SK-N-SH treated with all-trans-retinoic acid at 6 μM for 48 hours (cell line): ENCODE data around the gene FAXDC2.

Experiments used
- ATAC-seq: fragments of 200-7000 bp; cut with Tn5 transposase; 3 replicates; pipeline ENCODE4 v1.9.1; 2020; ENCODE audit warnings: mild to moderate bottlenecking, moderate library complexity
- ARNTL ChIP-seq: fragments of 450-650 bp; formaldehyde crosslinking; IDR thresholded peaks from 2 replicates; pipeline ENCODE4 v1.5.0; 2020; ENCODE audit warnings: low read depth, mild to moderate bottlenecking, moderate library complexity, borderline replicate concordance
- BACH2 ChIP-seq: fragments of 250-450 bp; sonication (Bioruptor Pico); IDR thresholded peaks from 2 replicates; pipeline ENCODE4 v1.9.0; 2021; ENCODE audit warnings: mild to moderate bottlenecking, borderline replicate concordance
- CREB5 ChIP-seq: fragments of 250-450 bp; sonication (Bioruptor Pico); IDR thresholded peaks from 2 replicates; pipeline ENCODE4 v1.5.1; 2020; ENCODE audit warnings: low read depth, mild to moderate bottlenecking, moderate library complexity
- CSDC2 ChIP-seq: fragments of 250-450 bp; sonication (Bioruptor Pico); IDR thresholded peaks from 2 replicates; pipeline ENCODE4 v1.5.0; 2020; ENCODE audit warnings: mild to moderate bottlenecking, moderate library complexity
- ESRRG ChIP-seq: fragments of 250-450 bp; sonication (Bioruptor Pico); IDR thresholded peaks from 2 replicates; pipeline ENCODE4 v1.6.1; 2021; ENCODE audit warnings: mild to moderate bottlenecking
- GLIS3 ChIP-seq: fragments of 250-450 bp; sonication (Bioruptor Pico); IDR thresholded peaks from 2 replicates; pipeline ENCODE4 v1.5.0; 2020; ENCODE audit warnings: mild to moderate bottlenecking, moderate library complexity
- ISL1 ChIP-seq: fragments of 250-450 bp; sonication (Bioruptor Pico); IDR thresholded peaks from 2 replicates; pipeline ENCODE4 v2.1.2; 2022; ENCODE audit warnings: mild to moderate bottlenecking, moderate library complexity
- OSR1 ChIP-seq: fragments of 250-450 bp; sonication (Bioruptor Pico); IDR thresholded peaks from 2 replicates; pipeline ENCODE4 v1.8.0; 2022; ENCODE audit warnings: moderate library complexity, mild to moderate bottlenecking, inconsistent platforms
- PATZ1 ChIP-seq: fragments of 250-450 bp; sonication (Bioruptor Pico); IDR thresholded peaks from 2 replicates; pipeline ENCODE4 v1.8.0; 2020; ENCODE audit warnings: mild to moderate bottlenecking, moderate library complexity, borderline replicate concordance
- POU6F1 ChIP-seq: fragments of 250-450 bp; sonication (Bioruptor Pico); IDR thresholded peaks from 2 replicates; pipeline ENCODE4 v1.8.0; 2021; ENCODE audit warnings: low read depth, mild to moderate bottlenecking, moderate library complexity, borderline replicate concordance
- PPARA ChIP-seq: fragments of 250-450 bp; sonication (Bioruptor Pico); IDR thresholded peaks from 2 replicates; pipeline ENCODE4 v1.5.0; 2020; ENCODE audit warnings: mild to moderate bottlenecking, borderline replicate concordance
- SNAI2 ChIP-seq: fragments of 250-450 bp; sonication (Bioruptor Pico); IDR thresholded peaks from 2 replicates; pipeline ENCODE4 v1.5.0; 2020; ENCODE audit warnings: mild to moderate bottlenecking, moderate library complexity
- TOX ChIP-seq: fragments of 250-450 bp; sonication (Bioruptor Pico); IDR thresholded peaks from 2 replicates; pipeline ENCODE4 v1.8.0; 2021; ENCODE audit warnings: mild to moderate bottlenecking, moderate library complexity, borderline replicate concordance
- TSHZ2 ChIP-seq: fragments of 250-450 bp; sonication (Bioruptor Pico); IDR thresholded peaks from 2 replicates; pipeline ENCODE4 v1.5.0; 2020; ENCODE audit warnings: mild to moderate bottlenecking, moderate library complexity
- ZC3H10 ChIP-seq: fragments of 250-450 bp; sonication (Bioruptor Pico); IDR thresholded peaks from 2 replicates; pipeline ENCODE4 v1.5.1; 2021; ENCODE audit warnings: mild to moderate bottlenecking, moderate library complexity
- ZFP30 ChIP-seq: fragments of 450-650 bp; formaldehyde crosslinking; IDR thresholded peaks from 2 replicates; pipeline ENCODE4 v1.5.0; 2022; ENCODE audit warnings: mild to moderate bottlenecking, moderate library complexity
- ZNF565 ChIP-seq: fragments of 450-650 bp; formaldehyde crosslinking; conservative IDR thresholded peaks from 2 replicates; pipeline ENCODE4 v1.5.0; 2020; ENCODE audit warnings: low read depth, mild to moderate bottlenecking, moderate library complexity
- ZNF70 ChIP-seq: fragments of 450-650 bp; formaldehyde crosslinking; IDR thresholded peaks from 2 replicates; pipeline ENCODE4 v1.5.0; 2020; ENCODE audit warnings: mild to moderate bottlenecking, moderate library complexity
- ZNF8 ChIP-seq: fragments of 450-650 bp; formaldehyde crosslinking; IDR thresholded peaks from 2 replicates; pipeline ENCODE4 v1.5.0; 2020; ENCODE audit warnings: mild to moderate bottlenecking, moderate library complexity

Gene FAXDC2

GRCh38 chr5:154878642-154879335, 28.4 kb upstream of the FAXDC2 start:
- no peak for TF ChIP-seq GLIS3
- no peak for TF ChIP-seq PATZ1 (CRISPR knock-in tag)
- no peak for TF ChIP-seq SNAI2
- TF ChIP-seq ARNTL = no peak
- no peak for TF ChIP-seq TOX (CRISPR knock-in tag)
- TF ChIP-seq, all 23 proteins: peak for 0
- no peak for ATAC-seq

GRCh38 chr5:154873791-154874331, 23.5 kb upstream of the FAXDC2 start:
- ATAC-seq = no peak
- TF ChIP-seq ESRRG (CRISPR knock-in tag) (peak; percentile 48; the same call in 1 of the 2 replicates), CSDC2 (no peak), ZC3H10 (CRISPR knock-in tag) (no peak), TOX (CRISPR knock-in tag) (no peak)

- no peak for ATAC-seq
Observed at GRCh38 chr5:154871734-154872133, 21.3 kb upstream of the FAXDC2 start.

GRCh38 chr5:154868702-154869101, 18.3 kb upstream of the FAXDC2 start:
- TF ChIP-seq ARNTL = no peak
- TF ChIP-seq ZFP30 = no peak
- no peak for TF ChIP-seq OSR1 (CRISPR knock-in tag)
- TF ChIP-seq ZNF70 (CRISPR knock-in tag) = no peak
- no peak for TF ChIP-seq ZNF565 (CRISPR knock-in tag)
- TF ChIP-seq PPARA (CRISPR knock-in tag) = no peak
- TF ChIP-seq POU6F1 = no peak
- no peak for TF ChIP-seq CREB5
- no peak for TF ChIP-seq ZC3H10 (CRISPR knock-in tag)
- no peak for TF ChIP-seq SNAI2
- TF ChIP-seq ESRRG (CRISPR knock-in tag) = no peak
- peak; percentile 58 for ATAC-seq

More at GRCh38 chr5:154871734-154872133, 21.3 kb upstream of the FAXDC2 start:
- TF ChIP-seq PPARA (CRISPR knock-in tag) (no peak), POU6F1 (no peak), ZNF565 (CRISPR knock-in tag) (no peak), ZNF70 (CRISPR knock-in tag) (no peak), TSHZ2 (CRISPR knock-in tag) (no peak), TOX (CRISPR knock-in tag) (no peak), ZNF8 (CRISPR knock-in tag) (no peak), GLIS3 (no peak), BACH2 (CRISPR knock-in tag) (no peak), ISL1 (no peak)
